Nephron progenitor cell (in vitro differentiated cells): ENCODE results near the gene INKA2.

Experiments
- DNase-seq: peaks from one replicate; pipeline ENCODE4 v3.0.0; 2021
- H3K27ac Mint-ChIP-seq: 2 replicates; pipeline ENCODE4 v1.8.0; 2021; ENCODE audit warnings: mild to moderate bottlenecking, moderate library complexity, mixed read lengths
- H3K27me3 Mint-ChIP-seq: 2 replicates; pipeline ENCODE4 v1.8.0; 2021; ENCODE audit warnings: mild to moderate bottlenecking, low read depth, mixed read lengths; ENCODE audit not compliant: poor library complexity
- H3K36me3 Mint-ChIP-seq: 2 replicates; pipeline ENCODE4 v1.8.0; 2021; ENCODE audit warnings: low read depth, mixed read lengths
- H3K4me1 Mint-ChIP-seq: 2 replicates; pipeline ENCODE4 v1.8.0; 2021; ENCODE audit warnings: mixed read lengths
- H3K4me3 Mint-ChIP-seq: 2 replicates; pipeline ENCODE4 v1.8.0; 2021; ENCODE audit warnings: mild to moderate bottlenecking, moderate library complexity, mixed read lengths
- H3K9me3 Mint-ChIP-seq: 2 replicates; pipeline ENCODE4 v1.8.0; 2021; ENCODE audit warnings: mild to moderate bottlenecking, moderate library complexity, mixed read lengths
- CTCF ChIP-seq: fragments of 200-600 bp; sonication (generic); IDR thresholded peaks from 2 replicates; pipeline ENCODE4 v1.5.0; 2021; ENCODE audit warnings: antibody characterized with exemption

The INKA2 gene

GRCh38 chr1:111704776-111705175 is 34.4 kb downstream of the INKA2 start:
- no peak for TF ChIP-seq CTCF
- Mint-ChIP-seq H3K27me3 (peaks cover 3% of the 10 kb centered on the region), H3K4me1 (no peaks in the 10 kb centered on the region), H3K4me3 (no peak overlapping the region), H3K36me3 (peaks cover 30% of the 10 kb centered on the region), H3K27ac (no peak overlapping the region), H3K9me3 (no peaks in the 10 kb centered on the region)
- DNase-seq = no peak

- no peaks in the 10 kb centered on the region for H3K9me3 Mint-ChIP-seq
- H3K27me3 Mint-ChIP-seq = peaks cover 3% of the 10 kb centered on the region
- H3K36me3 Mint-ChIP-seq = peaks cover 35% of the 10 kb centered on the region
- no peak for DNase-seq
- no peak overlapping the region for H3K4me3 Mint-ChIP-seq
- H3K4me1 Mint-ChIP-seq = no peaks in the 10 kb centered on the region
- no peak for TF ChIP-seq CTCF
- H3K27ac Mint-ChIP-seq = no peak overlapping the region
Observed at GRCh38 chr1:111704240-111704639, 35.0 kb downstream of the INKA2 start.

- Mint-ChIP-seq H3K9me3 (no peaks in the 10 kb centered on the region), H3K27me3 (peaks cover 3% of the 10 kb centered on the region), H3K4me1 (no peaks in the 10 kb centered on the region), H3K4me3 (no peak overlapping the region), H3K27ac (no peak overlapping the region), H3K36me3 (peaks cover 41% of the 10 kb centered on the region)
- no peak for DNase-seq
- no peak for TF ChIP-seq CTCF
Observed at GRCh38 chr1:111702504-111703050, 36.6 kb downstream of the INKA2 start.

GRCh38 chr1:111699268-111699667 is 39.9 kb downstream of the INKA2 start:
- peaks cover 48% of the 10 kb centered on the region for H3K36me3 Mint-ChIP-seq
- no peak for TF ChIP-seq CTCF
- no peak overlapping the region for H3K4me3 Mint-ChIP-seq
- H3K9me3 Mint-ChIP-seq = no peaks in the 10 kb centered on the region
- no peaks in the 10 kb centered on the region for H3K4me1 Mint-ChIP-seq
- peaks cover 3% of the 10 kb centered on the region for H3K27me3 Mint-ChIP-seq
- H3K27ac Mint-ChIP-seq = no peak overlapping the region
- no peak for DNase-seq

GRCh38 chr1:111696330-111696729 is 42.9 kb downstream of the INKA2 start:
- no peak for DNase-seq
- Mint-ChIP-seq H3K4me3 (no peak overlapping the region), H3K36me3 (peaks cover 43% of the 10 kb centered on the region), H3K27me3 (no peaks in the 10 kb centered on the region), H3K4me1 (no peaks in the 10 kb centered on the region), H3K9me3 (no peaks in the 10 kb centered on the region), H3K27ac (no peak overlapping the region)
- no peak for TF ChIP-seq CTCF

- H3K27me3 Mint-ChIP-seq = no peaks in the 10 kb centered on the region
- DNase-seq = no peak
- no peaks in the 10 kb centered on the region for H3K9me3 Mint-ChIP-seq
- H3K4me1 Mint-ChIP-seq = no peaks in the 10 kb centered on the region
- TF ChIP-seq CTCF = no peak
- no peak overlapping the region for H3K27ac Mint-ChIP-seq
- H3K4me3 Mint-ChIP-seq = no peak overlapping the region
- H3K36me3 Mint-ChIP-seq = peaks cover 38% of the 10 kb centered on the region
Observed at GRCh38 chr1:111695801-111696200, 43.4 kb downstream of the INKA2 start.
